Measurements from ENCODE around the gene HK1. TPM values are rescaled to one million over a fixed set of nuclear protein-coding genes. Genes with fewer than 3 reads are reported as not detected.
A peak's percentile ranks its signal among the peaks of the same experiment; 100 is the strongest.

The HK1 gene
- total RNA-seq, 1 experiment from 2014 or later, result 219 TPM

- ATAC-seq (peak; percentile 55), DNase-seq (ENCODE audit: low spot score) (no peak)
- ChIA-PET POLR2A (interaction anchor here (0.6 kb wide), 1 partner anchor 45 kb away, joined by 3 read pairs; no protein-coding TSS in a partner anchor), CTCF (interaction anchor here (0.8 to 1.4 kb wide), 4 partner anchors 11 to 65 kb away, joined by 3 to 7 read pairs (median 6); no protein-coding TSS in a partner anchor)
- Mint-ChIP-seq H3K4me3 (no peak overlapping the region), H3K4me1 (peaks cover 88% of the 10 kb centered on the region), H3K36me3 (peaks cover 37% of the 10 kb centered on the region), H3K9me3 (no peaks in the 10 kb centered on the region), H3K27ac (peak overlapping the region; percentile 89), H3K27me3 (ENCODE audit: low read depth) (no peaks in the 10 kb centered on the region)
- TF ChIP-seq ATF1 (CRISPR knock-in tag; IDR thresholded peaks at IDR 0.05) (no peak), ZMAT4 (CRISPR knock-in tag; IDR thresholded peaks at IDR 0.05) (no peak), ZNF423 (CRISPR knock-in tag; IDR thresholded peaks at IDR 0.05) (peak; percentile 52; the same call in 1 of the 2 replicates), JUN (CRISPR knock-in tag; IDR thresholded peaks at IDR 0.05) (no peak)
Observed at GRCh38 chr10:69345402-69345801, 67.1 kb downstream of the HK1 start.

GRCh38 chr10:69345890-69346474 lies 67.7 kb downstream of the HK1 start:
- ATAC-seq (peak; percentile 66), DNase-seq (ENCODE audit: low spot score) (no peak)
- Mint-ChIP-seq H3K4me1 (peaks cover 83% of the 10 kb centered on the region), H3K4me3 (no peak overlapping the region), H3K36me3 (peaks cover 36% of the 10 kb centered on the region), H3K9me3 (no peaks in the 10 kb centered on the region), H3K27ac (peak overlapping the region; percentile 89), H3K27me3 (ENCODE audit: low read depth) (no peaks in the 10 kb centered on the region)
- CTCF ChIA-PET, result interaction anchor here (0.8 to 1.4 kb wide), 2 partner anchors 12 to 33 kb away, joined by 5 to 7 read pairs; no protein-coding TSS in a partner anchor
- POLR2A ChIA-PET, result no interaction called here
- no peak for TF ChIP-seq GTF2I (CRISPR knock-in tag; conservative IDR thresholded peaks at IDR 0.05)
- no peak for TF ChIP-seq GRHL2 (CRISPR knock-in tag; IDR thresholded peaks at IDR 0.05; ENCODE audit: insufficient replicate concordance, severe bottlenecking)
- no peak for TF ChIP-seq SP1 (CRISPR knock-in tag; conservative IDR thresholded peaks at IDR 0.05)
- TF ChIP-seq ERG (CRISPR knock-in tag; IDR thresholded peaks at IDR 0.05), result no peak
- no peak for TF ChIP-seq CDX4 (CRISPR knock-in tag; IDR thresholded peaks at IDR 0.05; ENCODE audit: borderline replicate concordance)
- TF ChIP-seq CREB1 (CRISPR knock-in tag; IDR thresholded peaks at IDR 0.05), result no peak
- TF ChIP-seq GABPB1 (CRISPR knock-in tag; IDR thresholded peaks at IDR 0.05), result no peak
- TF ChIP-seq JUN (CRISPR knock-in tag; IDR thresholded peaks at IDR 0.05), result no peak
- TF ChIP-seq, protein P1, sequence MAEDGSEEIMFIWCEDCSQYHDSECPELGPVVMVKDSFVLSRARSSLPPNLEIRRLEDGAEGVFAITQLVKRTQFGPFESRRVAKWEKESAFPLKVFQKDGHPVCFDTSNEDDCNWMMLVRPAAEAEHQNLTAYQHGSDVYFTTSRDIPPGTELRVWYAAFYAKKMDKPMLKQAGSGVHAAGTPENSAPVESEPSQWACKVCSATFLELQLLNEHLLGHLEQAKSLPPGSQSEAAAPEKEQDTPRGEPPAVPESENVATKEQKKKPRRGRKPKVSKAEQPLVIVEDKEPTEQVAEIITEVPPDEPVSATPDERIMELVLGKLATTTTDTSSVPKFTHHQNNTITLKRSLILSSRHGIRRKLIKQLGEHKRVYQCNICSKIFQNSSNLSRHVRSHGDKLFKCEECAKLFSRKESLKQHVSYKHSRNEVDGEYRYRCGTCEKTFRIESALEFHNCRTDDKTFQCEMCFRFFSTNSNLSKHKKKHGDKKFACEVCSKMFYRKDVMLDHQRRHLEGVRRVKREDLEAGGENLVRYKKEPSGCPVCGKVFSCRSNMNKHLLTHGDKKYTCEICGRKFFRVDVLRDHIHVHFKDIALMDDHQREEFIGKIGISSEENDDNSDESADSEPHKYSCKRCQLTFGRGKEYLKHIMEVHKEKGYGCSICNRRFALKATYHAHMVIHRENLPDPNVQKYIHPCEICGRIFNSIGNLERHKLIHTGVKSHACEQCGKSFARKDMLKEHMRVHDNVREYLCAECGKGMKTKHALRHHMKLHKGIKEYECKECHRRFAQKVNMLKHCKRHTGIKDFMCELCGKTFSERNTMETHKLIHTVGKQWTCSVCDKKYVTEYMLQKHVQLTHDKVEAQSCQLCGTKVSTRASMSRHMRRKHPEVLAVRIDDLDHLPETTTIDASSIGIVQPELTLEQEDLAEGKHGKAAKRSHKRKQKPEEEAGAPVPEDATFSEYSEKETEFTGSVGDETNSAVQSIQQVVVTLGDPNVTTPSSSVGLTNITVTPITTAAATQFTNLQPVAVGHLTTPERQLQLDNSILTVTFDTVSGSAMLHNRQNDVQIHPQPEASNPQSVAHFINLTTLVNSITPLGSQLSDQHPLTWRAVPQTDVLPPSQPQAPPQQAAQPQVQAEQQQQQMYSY (CRISPR knock-in tag; IDR thresholded peaks at IDR 0.05), result no peak
- no peak for TF ChIP-seq MAX (CRISPR knock-in tag; IDR thresholded peaks at IDR 0.05)
- no peak for TF ChIP-seq ATF6 (CRISPR knock-in tag; IDR thresholded peaks at IDR 0.05)
- no peak for TF ChIP-seq MXD4 (CRISPR knock-in tag; IDR thresholded peaks at IDR 0.05; ENCODE audit: borderline replicate concordance)
